Effector CD4-positive, alpha-beta T cell (primary cell): ENCODE results near the gene CACNA1B.
"Not testable (repeated sequence)": the region's sequence is repeated elsewhere in the genome, so short reads cannot be mapped to it uniquely, and the experiment has no call there.

Experiments
- DNase-seq: peaks from one replicate; pipeline ENCODE4 v3.0.0-alpha.2; 2020

CACNA1B gene

GRCh38 chr9:138155788-138156187, 278.2 kb downstream of the CACNA1B start:
- not testable (repeated sequence) for DNase-seq

GRCh38 chr9:138166793-138167192, 289.2 kb downstream of the CACNA1B start:
- DNase-seq = not testable (repeated sequence)
